K562 (cell line): Measurements from ENCODE around the gene RAP2C. TPM values are rescaled to one million over a fixed set of nuclear protein-coding genes. Genes with fewer than 3 reads are reported as not detected.

Experiments
- ATAC-seq: fragments of 200-7000 bp; cut with Tn5 transposase; 3 replicates; pipeline ENCODE4 v1.9.1; 2020; ENCODE audit warnings: moderate library complexity
- BruUV-seq: library from RNA; stranded (reverse); fragments of 400-500 nt; replicated peaks from 2 replicates; lab custom pipeline; 2021; lab: Mats Ljungman, UMichigan
- CTCF ChIA-PET: fragments of 300-600 bp; formaldehyde crosslinking; extraction: SDS; loops from one replicate; lab custom pipeline; 2021; ENCODE audit warnings: low intra/inter-chr PET ratio; lab: Yijun Ruan, JAX
- POLR2A ChIA-PET: fragments of 300-600, 350-650 bp; sonication (Branson Sonifier 250); formaldehyde crosslinking; extraction: SDS; loops from one replicate; lab custom pipeline; 2021; ENCODE audit warnings: antibody characterized with exemption, inconsistent platforms; lab: Yijun Ruan, JAX
- DNase-seq, 4 experiments: peaks; one replicate each; pipeline versions ENCODE4 v3.0.0 to v3.0.0-alpha.2; 2011 to 2018; ENCODE audit warnings: low spot score in 3 of 4, mixed read lengths in 3 of 4; ENCODE audit errors: extremely low read depth in 1 of 4
- FAIRE-seq: peaks from 2 replicates; lab custom pipeline; 2011; peaks lifted over from hg19 to GRCh38; lab: Jason Lieb, UNC
- H2AFZ ChIP-seq: 2 replicates; pipeline ENCODE4 v1.6.0; 2011; ENCODE audit warnings: low read depth, low read length, control low read depth, inconsistent platforms
- H3K27ac ChIP-seq: fragments of 200-600 bp; 3 replicates; pipeline ENCODE4 v1.8.0; 2011; ENCODE audit warnings: low read depth, mild to moderate bottlenecking, control low read depth, inconsistent platforms, low read length, moderate library complexity, mixed read lengths; ENCODE audit errors: extremely low read depth
- H3K27me3 ChIP-seq, 2 experiments: fragments of 300-600 bp in 1 of 2; 2 replicates in 1 of 2; 3 replicates in 1 of 2; pipeline versions ENCODE4 v1.6.0 to v1.8.0; 2011; ENCODE audit warnings: inconsistent platforms in 2 of 2, low read length in 2 of 2, mild to moderate bottlenecking in 1 of 2, mixed read lengths in 1 of 2, moderate library complexity in 1 of 2; ENCODE audit not compliant: control insufficient read depth in 2 of 2, insufficient read depth in 2 of 2
- H3K36me3 ChIP-seq: fragments of 300-600 bp; 3 replicates; pipeline ENCODE4 v1.8.0; 2011; ENCODE audit warnings: mild to moderate bottlenecking, low read length, inconsistent platforms; ENCODE audit not compliant: control insufficient read depth, insufficient read depth
- H3K4me1 ChIP-seq, 2 experiments: fragments of 200-600 bp in 1 of 2; replicated peaks in 1 of 2; 2 replicates in 1 of 2; 3 replicates in 1 of 2; pipeline versions ENCODE4 v1.5.1 to v1.8.0; 2011; ENCODE audit warnings: inconsistent platforms in 2 of 2, low read length in 2 of 2, mild to moderate bottlenecking in 1 of 2, mixed read lengths in 1 of 2, moderate library complexity in 1 of 2; ENCODE audit not compliant: control insufficient read depth in 2 of 2, insufficient read depth in 2 of 2
- H3K4me2 ChIP-seq: 2 replicates; pipeline ENCODE4 v1.6.1; 2011; ENCODE audit warnings: low read length, control low read depth, inconsistent platforms, mixed read lengths; ENCODE audit not compliant: insufficient read depth
- H3K4me3 ChIP-seq: fragments of 200-600 bp; sonication (generic), shearing (Covaris generic); 2 replicates; pipeline ENCODE4 v1.5.1; 2016; ENCODE audit warnings: control low read depth, inconsistent platforms
- H3K79me2 ChIP-seq: fragments of 200-600 bp; 3 replicates; pipeline ENCODE4 v1.8.0; 2011; ENCODE audit warnings: low read length, inconsistent platforms; ENCODE audit not compliant: control insufficient read depth, insufficient read depth
- H3K9ac ChIP-seq, 2 experiments: 2 replicates each; pipeline versions ENCODE4 v1.6.0 to v1.6.1; 2011; ENCODE audit warnings: low read depth in 2 of 2, low read length in 2 of 2, control low read depth in 1 of 2, inconsistent platforms in 1 of 2, mild to moderate bottlenecking in 1 of 2, mixed read lengths in 1 of 2; ENCODE audit not compliant: insufficient read depth in 1 of 2
- H3K9me1 ChIP-seq: one replicate; pipeline ENCODE4 v1.6.0; 2011; ENCODE audit warnings: inconsistent platforms, mild to moderate bottlenecking, low read length, moderate library complexity; ENCODE audit not compliant: control insufficient read depth, insufficient read depth
- H3K9me3 ChIP-seq: replicated peaks from 2 replicates; pipeline ENCODE4 v1.5.1; 2011; ENCODE audit warnings: low read depth, low read length, inconsistent platforms; ENCODE audit not compliant: control insufficient read depth, insufficient read depth
- H4K20me1 ChIP-seq: replicated peaks from 2 replicates; pipeline ENCODE4 v1.6.1; 2011; ENCODE audit warnings: low read length, inconsistent platforms, mixed read lengths; ENCODE audit not compliant: control insufficient read depth, insufficient read depth
- CEBPB ChIP-seq: fragments of 450-650 bp; IDR thresholded peaks from 2 replicates; pipeline ENCODE4 v1.6.1; 2016; ENCODE audit warnings: missing genetic modification characterization, missing compliant biosample characterization
- MTA3 ChIP-seq: fragments of 450-650 bp; formaldehyde crosslinking; IDR thresholded peaks from 2 replicates; pipeline ENCODE4 v1.6.1; 2017; ENCODE audit warnings: mild to moderate bottlenecking, borderline replicate concordance
- NFIC ChIP-seq: fragments of 450-650 bp; IDR thresholded peaks from 2 replicates; pipeline ENCODE4 v1.6.1; 2017; ENCODE audit warnings: mild to moderate bottlenecking, inconsistent platforms
- ZBTB1 ChIP-seq: sonication (generic); formaldehyde crosslinking; IDR thresholded peaks from 2 replicates; pipeline ENCODE4 v1.8.1; 2023; ENCODE audit warnings: missing genetic modification reagents, low read depth, mild to moderate bottlenecking, borderline replicate concordance
- WGBS: fragments of 100-300 bp; shearing (Covaris generic); methylation state at CpG from one replicate; pipeline ENCODE4 v1.1.6; 2016; ENCODE audit warnings: low coverage, mixed read lengths; ENCODE audit not compliant: insufficient coverage; ENCODE audit errors: missing lambda C conversion rate; 5-methylcytosine and 5-hydroxymethylcytosine counted together
- in situ Hi-C: fragments of 300-500 bp; cut with MboI; formaldehyde crosslinking; loops from 4 replicates; pipeline ENCODE4 v1.15.0; 2018; ENCODE audit warnings: inconsistent platforms, mixed read lengths
- intact Hi-C: fragments of 100-400 bp; cut with micrococcal nuclease; formaldehyde crosslinking; loops from 2 replicates; pipeline ENCODE4 v1.14.2; 2022
- polyA plus RNA-seq, 8 experiments: library from polyadenylated mRNA; depleted of rRNA in 4 of 8; stranded (reverse) in 5 of 8; unstranded in 3 of 8; fragments of >200 nt; fragmentation: Nextera tagmentation in 2 of 8; fragmentation: Illumina TruSeq in 1 of 8; extraction: Ambion mirVana in 2 of 8; extraction: Trizol in 1 of 8; gene quantifications; 2 replicates each; pipeline versions ENCODE4 v1.2.1 to v1.2.3, GENCODE V29; 2011 to 2014; ENCODE audit warnings: inconsistent platforms in 1 of 8, missing spikeins in 1 of 8
- total RNA-seq, 7 experiments: library from RNA; depleted of rRNA in 6 of 7; stranded (reverse); fragments of >200 nt in 6 of 7; fragmentation: Illumina TruSeq in 2 of 7; extraction: Trizol in 2 of 7; gene quantifications; 2 replicates each; pipeline versions ENCODE4 v1.2.1 to v1.2.3, GENCODE V29; 2011 to 2021; ENCODE audit warnings: low replicate concordance in 1 of 7
- TF ChIP-seq, protein P1 (sequence below): conservative IDR thresholded peaks from 2 replicates; pipeline ENCODE4 v1.6.1; 2011; ENCODE audit warnings: low read depth, mild to moderate bottlenecking, low read length; ENCODE audit not compliant: control insufficient read depth

RAP2C gene
- total and polyA plus RNA-seq, 9 of the 15 experiments (the other 6 are each of a cell fraction or from before 2014, with no cell fraction given): 7.8 to 28.6 (median 18.6) TPM

- H3K36me3 ChIP-seq: no peaks in the 10 kb centered on the region
- DNase-seq: no peak
- in situ Hi-C loops (no loop called here), intact Hi-C loops (no loop called here)
- H3K9me3 ChIP-seq: no peaks in the 10 kb centered on the region; the same call in 1 of the 2 replicates
- H3K4me2 ChIP-seq: no peak overlapping the region
- CTCF ChIA-PET: no interaction called here
- H4K20me1 ChIP-seq: no peaks in the 10 kb centered on the region
- peaks cover 2 to 6% of the 10 kb centered on the region in 2 experiments; a peak in 2 of 5 replicates for H3K27me3 ChIP-seq
- no TSS peak for BruUV-seq
- H3K4me1 ChIP-seq: no peaks in the 10 kb centered on the region
- no peak overlapping the region for H3K4me3 ChIP-seq
- no peak for FAIRE-seq
- TF ChIP-seq CEBPB: no peak
- TF ChIP-seq MTA3: no peak
- no peak for TF ChIP-seq ZBTB1 (CRISPR knock-in tag)
- TF ChIP-seq, protein P1, sequence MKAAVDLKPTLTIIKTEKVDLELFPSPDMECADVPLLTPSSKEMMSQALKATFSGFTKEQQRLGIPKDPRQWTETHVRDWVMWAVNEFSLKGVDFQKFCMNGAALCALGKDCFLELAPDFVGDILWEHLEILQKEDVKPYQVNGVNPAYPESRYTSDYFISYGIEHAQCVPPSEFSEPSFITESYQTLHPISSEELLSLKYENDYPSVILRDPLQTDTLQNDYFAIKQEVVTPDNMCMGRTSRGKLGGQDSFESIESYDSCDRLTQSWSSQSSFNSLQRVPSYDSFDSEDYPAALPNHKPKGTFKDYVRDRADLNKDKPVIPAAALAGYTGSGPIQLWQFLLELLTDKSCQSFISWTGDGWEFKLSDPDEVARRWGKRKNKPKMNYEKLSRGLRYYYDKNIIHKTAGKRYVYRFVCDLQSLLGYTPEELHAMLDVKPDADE: no peak
- no peak for TF ChIP-seq NFIC
- no peak for ATAC-seq
- H2AFZ ChIP-seq: no peak overlapping the region
- WGBS: 3% methylated on average over 3 of the region's 3 CpGs
- no peak overlapping the region for H3K27ac ChIP-seq
- H3K79me2 ChIP-seq: no peaks in the 10 kb centered on the region
- POLR2A ChIA-PET: no interaction called here
- no peaks in the 10 kb centered on the region for H3K9me1 ChIP-seq
- H3K9ac ChIP-seq: no peak overlapping the region
Measured at GRCh38 chrX:132180929-132181328, 38.3 kb downstream of the RAP2C start.
